ENCODE results near the gene UMODL1. TPM values are rescaled to one million over a fixed set of nuclear protein-coding genes. Genes with fewer than 3 reads are reported as not detected.

Gene UMODL1
- total RNA-seq, 6 donors from 2014 or later, result 0.07 to 6.3 (median 0.59) TPM; not detected in 1

DNA sequence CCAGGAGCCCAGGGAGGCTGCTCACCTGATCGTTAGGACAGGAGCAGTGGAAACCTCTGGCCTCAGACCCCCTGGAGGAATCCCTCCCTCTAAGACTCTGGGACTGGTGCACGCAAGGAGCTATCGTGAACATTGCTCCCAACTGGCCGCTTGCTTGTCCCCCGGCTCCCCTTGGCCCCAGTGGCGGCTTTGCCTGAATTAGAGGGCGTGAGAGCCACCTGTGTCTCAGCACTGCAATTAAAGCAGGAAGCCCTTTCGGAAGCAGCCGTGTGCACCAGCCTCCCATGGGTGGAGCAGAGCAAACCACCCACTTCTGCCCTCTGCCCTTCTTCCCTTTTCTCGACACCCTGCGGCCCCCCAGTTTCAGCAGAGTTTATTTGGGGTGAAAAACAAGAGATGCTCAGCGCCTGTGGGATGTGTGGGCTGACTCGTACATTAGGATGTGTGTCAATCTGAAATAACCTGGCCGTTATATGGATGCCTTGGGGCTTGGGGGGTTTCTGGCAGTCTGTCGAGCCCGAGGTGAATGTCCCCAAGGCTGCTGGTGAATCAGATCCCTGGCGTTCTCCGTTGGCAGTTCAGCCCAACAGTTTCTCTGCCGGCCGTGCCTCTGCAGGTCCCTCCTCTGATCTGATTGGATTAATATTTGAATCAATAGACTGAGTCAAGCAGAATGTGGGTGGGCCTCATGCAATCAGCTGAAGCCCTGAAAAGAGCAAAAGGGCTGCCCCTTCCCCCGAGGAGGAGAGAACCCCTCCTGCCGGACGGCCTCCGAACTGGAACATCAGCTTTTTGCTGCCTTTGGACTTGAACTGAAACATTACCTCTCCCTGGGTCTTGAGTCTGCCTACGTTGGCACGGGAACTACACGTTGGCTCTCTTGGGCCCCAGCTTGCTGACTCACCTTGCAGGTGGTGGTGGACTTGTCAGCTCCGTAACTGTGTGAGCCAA lies 7.3 kb upstream of the UMODL1 start:
- Histone ChIP-seq H3K4me1 (peaks cover 5 to 45% (median 35%) of the 10 kb centered on the region in 4 donors), H3K27ac (peak overlapping the region; percentile 22 to 76 (median 25)), H3K27me3 (no peaks in the 10 kb centered on the region), H3K4me3 (peak overlapping the region in 1 of 4 donors; percentile 21), H3K9me3 (no peaks in the 10 kb centered on the region), H3K36me3 (no peaks in the 10 kb centered on the region)
- ATAC-seq (ENCODE audit: low FRiP score in 2 of 2) (peak; percentile 44 to 58), DNase-seq (peak in 1 of 2 donors; percentile 65)
- 47 to 48% methylated on average over 22 to 26 of the region's 28 CpGs for WGBS, 2 donors
- TF ChIP-seq, protein P1, sequence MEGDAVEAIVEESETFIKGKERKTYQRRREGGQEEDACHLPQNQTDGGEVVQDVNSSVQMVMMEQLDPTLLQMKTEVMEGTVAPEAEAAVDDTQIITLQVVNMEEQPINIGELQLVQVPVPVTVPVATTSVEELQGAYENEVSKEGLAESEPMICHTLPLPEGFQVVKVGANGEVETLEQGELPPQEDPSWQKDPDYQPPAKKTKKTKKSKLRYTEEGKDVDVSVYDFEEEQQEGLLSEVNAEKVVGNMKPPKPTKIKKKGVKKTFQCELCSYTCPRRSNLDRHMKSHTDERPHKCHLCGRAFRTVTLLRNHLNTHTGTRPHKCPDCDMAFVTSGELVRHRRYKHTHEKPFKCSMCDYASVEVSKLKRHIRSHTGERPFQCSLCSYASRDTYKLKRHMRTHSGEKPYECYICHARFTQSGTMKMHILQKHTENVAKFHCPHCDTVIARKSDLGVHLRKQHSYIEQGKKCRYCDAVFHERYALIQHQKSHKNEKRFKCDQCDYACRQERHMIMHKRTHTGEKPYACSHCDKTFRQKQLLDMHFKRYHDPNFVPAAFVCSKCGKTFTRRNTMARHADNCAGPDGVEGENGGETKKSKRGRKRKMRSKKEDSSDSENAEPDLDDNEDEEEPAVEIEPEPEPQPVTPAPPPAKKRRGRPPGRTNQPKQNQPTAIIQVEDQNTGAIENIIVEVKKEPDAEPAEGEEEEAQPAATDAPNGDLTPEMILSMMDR (IDR thresholded peaks at IDR 0.05), result peak in 2 of 6 experiments; percentile 15 to 29
- no peak for TF ChIP-seq EP300 (IDR thresholded peaks at IDR 0.05)
- no peak for TF ChIP-seq POLR2AphosphoS5 (IDR thresholded peaks at IDR 0.05)

- Histone ChIP-seq H3K27me3 (no peaks in the 10 kb centered on the region), H3K4me3 (no peak overlapping the region), H3K36me3 (no peaks in the 10 kb centered on the region), H3K4me1 (peaks cover 5 to 29% (median 24%) of the 10 kb centered on the region in 4 donors), H3K27ac (no peak overlapping the region), H3K9me3 (no peaks in the 10 kb centered on the region)
- WGBS, 2 donors, result 78 to 79% methylated on average over 4 of the region's 4 CpGs
- TF ChIP-seq POLR2AphosphoS5 (IDR thresholded peaks at IDR 0.05), result no peak
- TF ChIP-seq, protein P1 (IDR thresholded peaks at IDR 0.05), result no peak
- TF ChIP-seq EP300 (IDR thresholded peaks at IDR 0.05), result no peak
- no peak for TF ChIP-seq POLR2A (IDR thresholded peaks at IDR 0.05)
- DNase-seq (no peak), ATAC-seq (ENCODE audit: low FRiP score in 2 of 2) (no peak)
These were observed 4.6 kb upstream of the UMODL1 start for GRCh38 chr21:42066521-42066920.

DNA sequence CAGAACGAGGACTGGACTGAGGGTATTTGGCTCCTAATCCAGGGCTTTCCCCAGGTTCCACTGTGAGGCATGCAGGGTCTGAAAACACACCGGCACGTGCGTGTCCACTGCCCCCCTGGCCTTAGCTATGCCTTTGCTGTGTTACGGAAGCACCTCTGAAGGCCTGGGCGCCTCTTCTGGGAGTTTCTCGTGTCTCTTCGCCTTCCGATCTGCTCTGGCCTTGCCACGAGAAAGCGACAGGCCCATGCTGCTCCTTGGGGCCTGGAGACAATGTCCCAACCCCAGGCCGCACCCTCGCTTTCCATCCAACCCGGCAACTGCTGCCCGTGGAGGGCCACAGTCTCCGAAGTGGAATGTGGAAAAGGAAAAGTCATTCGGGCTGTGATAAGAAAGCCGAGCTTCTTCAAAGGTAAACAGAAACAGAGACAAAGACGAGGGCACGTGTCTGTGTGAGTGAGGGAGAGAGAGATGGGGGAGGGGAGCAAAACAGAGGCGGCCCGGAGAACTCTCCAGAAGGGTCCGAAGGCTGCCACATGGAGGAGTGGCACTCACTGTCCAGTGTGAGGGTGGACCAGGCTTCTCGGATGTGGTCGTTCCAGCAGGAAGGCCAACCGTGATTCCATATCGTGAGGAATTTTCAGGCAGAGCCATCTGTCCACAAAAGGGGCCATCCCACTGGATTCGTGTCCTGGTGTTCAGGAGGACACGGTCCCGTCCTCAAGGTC lies 3.4 kb upstream of the UMODL1 start:
- ATAC-seq (ENCODE audit: low FRiP score in 2 of 2), result no peak
- no peak overlapping the region for H3K27ac ChIP-seq
- H3K4me1 ChIP-seq, result peaks cover 5 to 20% (median 15%) of the 10 kb centered on the region in 4 donors
- no peaks in the 10 kb centered on the region for H3K9me3 ChIP-seq
- no peak overlapping the region for H3K4me3 ChIP-seq
- no peak for DNase-seq
- H3K36me3 ChIP-seq, result no peaks in the 10 kb centered on the region
- 60 to 76% methylated on average over 24 to 30 of the region's 30 CpGs for WGBS, 2 donors
- H3K27me3 ChIP-seq, result no peaks in the 10 kb centered on the region
- TF ChIP-seq EP300 (IDR thresholded peaks at IDR 0.05) (no peak), POLR2A (IDR thresholded peaks at IDR 0.05) (no peak), POLR2AphosphoS5 (IDR thresholded peaks at IDR 0.05) (no peak)
- TF ChIP-seq, protein P1 (IDR thresholded peaks at IDR 0.05), result no peak

GRCh38 chr21:42068256-42068545 lies 2.9 kb upstream of the UMODL1 start:
- 89 to 98% methylated on average over 4 to 6 of the region's 6 CpGs for whole genome bisulfite sequencing, 2 donors
- no peaks in the 10 kb centered on the region for H3K36me3 ChIP-seq
- H3K9me3 ChIP-seq, result no peaks in the 10 kb centered on the region
- H3K4me1 ChIP-seq, result peaks cover 3 to 14% (median 10%) of the 10 kb centered on the region in 4 donors
- H3K4me3 ChIP-seq, result no peak overlapping the region
- DNase-seq, result no peak
- no peak for ATAC-seq (ENCODE audit: low FRiP score in 2 of 2)
- H3K27me3 ChIP-seq, result no peaks in the 10 kb centered on the region
- no peak overlapping the region for H3K27ac ChIP-seq
- TF ChIP-seq POLR2AphosphoS5 (IDR thresholded peaks at IDR 0.05) (no peak), EP300 (IDR thresholded peaks at IDR 0.05) (no peak), POLR2A (IDR thresholded peaks at IDR 0.05) (no peak)
- TF ChIP-seq, protein P1 (IDR thresholded peaks at IDR 0.05), result no peak
